K562 (cell line): ENCODE measurements around the gene OR4D9. TPM values are rescaled to one million over a fixed set of nuclear protein-coding genes. Genes with fewer than 3 reads are reported as not detected.
A peak's percentile ranks its signal among the peaks of the same experiment; 100 is the strongest.

Experiments
- AFF4 ChIP-seq: sonication (generic); formaldehyde crosslinking; IDR thresholded peaks from 2 replicates; pipeline ENCODE4 v1.8.0; 2023; ENCODE audit warnings: mild to moderate bottlenecking, missing genetic modification reagents
- ATF2 ChIP-seq: sonication (generic); formaldehyde crosslinking; IDR thresholded peaks from 2 replicates; pipeline ENCODE4 v1.8.1; 2022; ENCODE audit warnings: missing genetic modification reagents
- BACH1 ChIP-seq: fragments of 200-800 bp; sonication (Bioruptor generic); IDR thresholded peaks from 2 replicates; pipeline ENCODE4 v1.6.1; 2016; ENCODE audit warnings: missing genetic modification characterization, missing compliant biosample characterization
- CC2D1A ChIP-seq: fragments of 450-650 bp; IDR thresholded peaks from 2 replicates; pipeline ENCODE4 v1.6.1; 2017; ENCODE audit warnings: mild to moderate bottlenecking
- CEBPB ChIP-seq: fragments of 450-650 bp; IDR thresholded peaks from 2 replicates; pipeline ENCODE4 v1.6.1; 2016; ENCODE audit warnings: missing genetic modification characterization, missing compliant biosample characterization
- COPS2 ChIP-seq: fragments of 450-650 bp; conservative IDR thresholded peaks from 2 replicates; pipeline ENCODE4 v1.6.1; 2016; ENCODE audit warnings: mild to moderate bottlenecking, moderate library complexity
- CXXC5 ChIP-seq: fragments of 250-450 bp; sonication (Bioruptor Pico); IDR thresholded peaks from 2 replicates; pipeline ENCODE4 v1.8.0; 2022; ENCODE audit warnings: inconsistent platforms, mild to moderate bottlenecking, moderate library complexity
- ESRRB ChIP-seq: fragments of 250-450 bp; sonication (Bioruptor Pico); IDR thresholded peaks from 2 replicates; pipeline ENCODE4 v1.5.0; 2020; ENCODE audit warnings: mild to moderate bottlenecking, moderate library complexity, borderline replicate concordance
- GABPB1 ChIP-seq: sonication (generic); formaldehyde crosslinking; IDR thresholded peaks from 2 replicates; pipeline ENCODE4 v1.8.0; 2022; ENCODE audit warnings: mild to moderate bottlenecking, missing genetic modification reagents
- GABPB2 ChIP-seq: fragments of 250-450 bp; sonication (Bioruptor Pico); conservative IDR thresholded peaks from 2 replicates; pipeline ENCODE4 v1.5.1; 2021; ENCODE audit warnings: mild to moderate bottlenecking
- HMGN3 ChIP-seq: IDR thresholded peaks from 2 replicates; pipeline ENCODE4 v1.6.1; 2011; ENCODE audit warnings: borderline replicate concordance, low read depth, mild to moderate bottlenecking, mixed read lengths, low read length; ENCODE audit not compliant: insufficient read length; ENCODE audit errors: extremely low read depth
- KAT7 ChIP-seq: sonication (generic); formaldehyde crosslinking; IDR thresholded peaks from 2 replicates; pipeline ENCODE4 v1.8.0; 2022; ENCODE audit warnings: missing genetic modification reagents, mild to moderate bottlenecking, borderline replicate concordance
- MAZ ChIP-seq, 2 experiments: fragments of 450-650 bp in 1 of 2; sonication (generic) in 1 of 2; formaldehyde crosslinking; IDR thresholded peaks in 1 of 2; conservative IDR thresholded peaks in 1 of 2; 2 replicates each; pipeline versions ENCODE4 v1.4.0 to v1.5.0; 2020; ENCODE audit warnings: mild to moderate bottlenecking in 1 of 2, missing genetic modification reagents in 1 of 2
- RHOXF2B ChIP-seq: fragments of 250-450 bp; sonication (Bioruptor Pico); conservative IDR thresholded peaks from 2 replicates; pipeline ENCODE4 v1.5.1; 2021
- SPI1 ChIP-seq: IDR thresholded peaks from 2 replicates; pipeline ENCODE4 v1.6.1; 2011; ENCODE audit warnings: low read depth, low read length, control low read depth, borderline replicate concordance
- U2AF1 ChIP-seq: fragments of 200-400 bp; formaldehyde crosslinking; optimal IDR thresholded peaks from 2 replicates; pipeline ENCODE3; 2017; ENCODE audit warnings: mild to moderate bottlenecking, low read depth, low read length, moderate library complexity
- U2AF2 ChIP-seq: fragments of 200-400 bp; formaldehyde crosslinking; optimal IDR thresholded peaks from 2 replicates; pipeline ENCODE3; 2017; ENCODE audit warnings: low read depth, mild to moderate bottlenecking, low read length
- ZKSCAN3 ChIP-seq: fragments of 250-450 bp; sonication (Bioruptor Pico); IDR thresholded peaks from 2 replicates; pipeline ENCODE4 v1.4.0; 2020
- ZKSCAN8 ChIP-seq: fragments of 200-800 bp; sonication (Bioruptor generic); IDR thresholded peaks from 2 replicates; pipeline ENCODE4 v1.6.1; 2016; ENCODE audit warnings: missing genetic modification characterization, missing compliant biosample characterization
- ZNF143 ChIP-seq: sonication (generic); formaldehyde crosslinking; IDR thresholded peaks from 2 replicates; pipeline ENCODE4 v1.9.0; 2022; ENCODE audit warnings: mild to moderate bottlenecking, missing genetic modification reagents
- ZNF583 ChIP-seq: fragments of 250-450 bp; sonication (Bioruptor Pico); IDR thresholded peaks from 2 replicates; pipeline ENCODE4 v1.4.0; 2020
- ZNF766 ChIP-seq: fragments of 200-800 bp; sonication (Bioruptor generic); conservative IDR thresholded peaks from 2 replicates; pipeline ENCODE4 v1.6.1; 2016; ENCODE audit warnings: missing genetic modification characterization, missing compliant biosample characterization
- polyA plus RNA-seq, 8 experiments: library from polyadenylated mRNA; depleted of rRNA in 4 of 8; stranded (reverse) in 5 of 8; unstranded in 3 of 8; fragments of >200 nt; fragmentation: Nextera tagmentation in 2 of 8; fragmentation: Illumina TruSeq in 1 of 8; extraction: Ambion mirVana in 2 of 8; extraction: Trizol in 1 of 8; gene quantifications; 2 replicates each; pipeline versions ENCODE4 v1.2.1 to v1.2.3, GENCODE V29; 2011 to 2014; ENCODE audit warnings: inconsistent platforms in 1 of 8, missing spikeins in 1 of 8
- total RNA-seq, 7 experiments: library from RNA; depleted of rRNA in 6 of 7; stranded (reverse); fragments of >200 nt in 6 of 7; fragmentation: Illumina TruSeq in 2 of 7; extraction: Trizol in 2 of 7; gene quantifications; 2 replicates each; pipeline versions ENCODE4 v1.2.1 to v1.2.3, GENCODE V29; 2011 to 2021; ENCODE audit warnings: low replicate concordance in 1 of 7

Gene OR4D9
- total and polyA plus RNA-seq, 9 of the 15 experiments (the other 6 are each of a cell fraction or from before 2014, with no cell fraction given) = not detected

- TF ChIP-seq MAZ (CRISPR knock-in tag; conservative IDR thresholded peaks at IDR 0.05 in 1 of 2, IDR thresholded peaks at IDR 0.05 in 1 of 2) (no peak), ZNF143 (CRISPR knock-in tag) (no peak), U2AF2 (no peak), ZNF583 (CRISPR knock-in tag) (no peak), ZNF766 (peak; percentile 67; the same call in 1 of the 2 replicates), BACH1 (tag) (peak; percentile 68; the same call in 1 of the 2 replicates), ZKSCAN3 (CRISPR knock-in tag) (no peak), RHOXF2B (CRISPR knock-in tag) (0 out of 2 replicates have a peak, but pooled peaks have one; percentile 42), ATF2 (CRISPR knock-in tag) (no peak), AFF4 (CRISPR knock-in tag) (peak; percentile 72), ZKSCAN8 (no peak), KAT7 (no peak), SPI1 (0 out of 2 replicates have a peak, but pooled peaks have one; percentile 11), CXXC5 (CRISPR knock-in tag) (peak; percentile 79), CC2D1A (peak; percentile 86; the same call in 1 of the 2 replicates), GABPB1 (CRISPR knock-in tag) (peak; percentile 30; the same call in 1 of the 2 replicates), U2AF1 (no peak), COPS2 (no peak), CEBPB (tag) (peak; percentile 82), GABPB2 (CRISPR knock-in tag) (no peak), ESRRB (CRISPR knock-in tag) (no peak), HMGN3 (peak; percentile 52)
Observed at GRCh38 chr11:59545179-59546020, 34.1 kb downstream of the OR4D9 start (continued).
